ENCODE data around the gene CDC42BPA. TPM values are rescaled to one million over a fixed set of nuclear protein-coding genes. Genes with fewer than 3 reads are reported as not detected.

Gene CDC42BPA
- total and polyA plus RNA-seq, 12 donors, result 7.4 to 73.8 (median 37.2) TPM

- no peaks in the 10 kb centered on the region for H3K9me3 ChIP-seq (replicated peaks in 1 of 3)
- no peak overlapping the region for H3K4me3 ChIP-seq
- no peaks in the 10 kb centered on the region for H3K27me3 ChIP-seq
- peaks cover 0 to 50% of the 10 kb centered on the region in 2 donors for H3K36me3 ChIP-seq (replicated peaks in 1 of 2)
- H3K4me1 ChIP-seq (replicated peaks in 1 of 2), result peaks cover 52 to 61% of the 10 kb centered on the region in 2 donors
- intact Hi-C loops (cut with DNase I), result no loop called here
- peak overlapping the region in 1 of 5 donors; percentile 13 for H3K27ac ChIP-seq
- WGBS, 4 donors, result 87 to 93% (median 89%) methylated on average over 11 to 21 of the region's 21 CpGs
- no peak for TF ChIP-seq CTCF (IDR thresholded peaks at IDR 0.05)
- DNase-seq, result peak in 3 of 7 donors; percentile 20 to 52 (median 24)
Measured at GRCh38 chr1:226976978-226977642, 341.2 kb downstream of the CDC42BPA start.

GRCh38 chr1:226976276-226976977 is 341.9 kb downstream of the CDC42BPA start:
- peaks cover 52 to 61% of the 10 kb centered on the region in 2 donors for H3K4me1 ChIP-seq (replicated peaks in 1 of 2)
- no peaks in the 10 kb centered on the region for H3K27me3 ChIP-seq
- TF ChIP-seq CTCF (IDR thresholded peaks at IDR 0.05) (no peak), POLR2A (IDR thresholded peaks at IDR 0.05) (no peak)
- no peaks in the 10 kb centered on the region for H3K9me3 ChIP-seq (replicated peaks in 1 of 3)
- peak overlapping the region in 1 of 5 donors; percentile 13 for H3K27ac ChIP-seq
- intact Hi-C loops (cut with DNase I), result no loop called here
- no peak overlapping the region for H3K4me3 ChIP-seq
- H3K36me3 ChIP-seq (replicated peaks in 1 of 2), result peaks cover 0 to 45% of the 10 kb centered on the region in 2 donors
- WGBS, 4 donors, result 91 to 95% (median 93%) methylated on average over 9 to 34 of the region's 34 CpGs
- DNase-seq, result peak in 2 of 7 donors; percentile 16 to 48

- H3K27me3 ChIP-seq, result no peaks in the 10 kb centered on the region
- peak overlapping the region in 4 of 5 donors; percentile 9 to 95 (median 89) for H3K27ac ChIP-seq
- WGBS, 4 donors, result 76 to 83% (median 79%) methylated on average over 21 to 29 of the region's 32 CpGs
- DNase-seq, result peak in 3 of 7 donors; percentile 10 to 48 (median 26)
- H3K9me3 ChIP-seq (replicated peaks in 1 of 3), result no peaks in the 10 kb centered on the region
- peaks cover 0 to 40% of the 10 kb centered on the region in 2 donors for H3K36me3 ChIP-seq (replicated peaks in 1 of 2)
- intact Hi-C loops (cut with DNase I), result no loop called here
- H3K4me3 ChIP-seq, result no peak overlapping the region
- peaks cover 52 to 55% of the 10 kb centered on the region in 2 donors for H3K4me1 ChIP-seq (replicated peaks in 1 of 2)
- no peak for TF ChIP-seq CTCF (IDR thresholded peaks at IDR 0.05)
- no peak for TF ChIP-seq POLR2A (IDR thresholded peaks at IDR 0.05)
Measured at GRCh38 chr1:226975259-226976250, 342.7 kb downstream of the CDC42BPA start.
